ENCODE data around the gene F2RL3. TPM values are rescaled to one million over a fixed set of nuclear protein-coding genes. Genes with fewer than 3 reads are reported as not detected.

Gene F2RL3
- total and polyA plus RNA-seq, 9 of the 15 experiments (the other 6 are each of a cell fraction or from before 2014, with no cell fraction given): 1.4 to 27.6 (median 11.9) TPM

DNA sequence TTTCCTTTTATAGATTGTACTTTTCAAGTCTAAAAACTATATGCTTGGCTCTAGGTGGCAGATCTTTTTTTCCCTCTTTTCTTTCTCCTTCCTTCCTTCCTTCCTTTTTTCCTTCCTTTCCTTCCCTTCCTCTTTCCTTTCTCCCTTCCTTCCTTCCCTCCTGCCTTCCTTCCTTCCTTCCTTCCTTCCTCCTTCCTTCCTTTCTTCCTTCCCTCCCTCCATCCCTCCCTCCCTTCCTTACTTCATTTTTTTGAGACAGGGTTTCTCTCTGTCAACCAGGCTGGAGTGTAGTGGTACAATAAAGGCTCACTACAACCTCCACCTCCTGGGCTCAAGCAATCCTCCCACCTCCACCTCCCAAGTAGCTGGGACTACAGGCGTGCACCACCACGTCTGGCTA lies 48.1 kb downstream of the F2RL3 start:
- H3K79me2 ChIP-seq (ENCODE audit: control insufficient read depth, insufficient read depth, low read length): no peaks in the 10 kb centered on the region
- H3K36me3 ChIP-seq (ENCODE audit: control insufficient read depth, insufficient read depth, low read length): no peaks in the 10 kb centered on the region
- no peak overlapping the region for H2AFZ ChIP-seq (ENCODE audit: low read depth, low read length)
- no peaks in the 10 kb centered on the region for H3K9me1 ChIP-seq (ENCODE audit: control insufficient read depth, insufficient read depth, low read length)
- H3K9me3 ChIP-seq (replicated peaks; ENCODE audit: control insufficient read depth, insufficient read depth, low read depth, low read length): no peaks in the 10 kb centered on the region
- no peaks in the 10 kb centered on the region for H4K20me1 ChIP-seq (replicated peaks; ENCODE audit: control insufficient read depth, insufficient read depth, low read length)
- in situ Hi-C loops (cut with MboI) (no loop called here), intact Hi-C loops (cut with micrococcal nuclease) (no loop called here)
- DNase-seq (ENCODE audit: extremely low read depth in 1 of 4, low spot score in 3 of 4) (no peak), FAIRE-seq (no peak), ATAC-seq (no peak)
- H3K9ac ChIP-seq (ENCODE audit: insufficient read depth in 1 of 2, low read depth in 2 of 2, low read length in 2 of 2): no peak overlapping the region
- ChIA-PET POLR2A (no interaction called here), CTCF (ENCODE audit: low intra/inter-chr PET ratio) (no interaction called here)
- H3K27ac ChIP-seq (ENCODE audit: extremely low read depth, low read depth, low read length): no peak overlapping the region
- no peaks in the 10 kb centered on the region; a peak in 1 of 5 replicates for H3K4me1 ChIP-seq (replicated peaks in 1 of 2; ENCODE audit: control insufficient read depth in 2 of 2, insufficient read depth in 2 of 2, low read length in 2 of 2)
- H3K4me3 ChIP-seq: no peak overlapping the region
- H3K4me2 ChIP-seq (ENCODE audit: insufficient read depth, low read length): no peak overlapping the region
- no peak for TF ChIP-seq SIRT6 (IDR thresholded peaks at IDR 0.05; ENCODE audit: low read depth, low read length)
- TF ChIP-seq, protein P1, sequence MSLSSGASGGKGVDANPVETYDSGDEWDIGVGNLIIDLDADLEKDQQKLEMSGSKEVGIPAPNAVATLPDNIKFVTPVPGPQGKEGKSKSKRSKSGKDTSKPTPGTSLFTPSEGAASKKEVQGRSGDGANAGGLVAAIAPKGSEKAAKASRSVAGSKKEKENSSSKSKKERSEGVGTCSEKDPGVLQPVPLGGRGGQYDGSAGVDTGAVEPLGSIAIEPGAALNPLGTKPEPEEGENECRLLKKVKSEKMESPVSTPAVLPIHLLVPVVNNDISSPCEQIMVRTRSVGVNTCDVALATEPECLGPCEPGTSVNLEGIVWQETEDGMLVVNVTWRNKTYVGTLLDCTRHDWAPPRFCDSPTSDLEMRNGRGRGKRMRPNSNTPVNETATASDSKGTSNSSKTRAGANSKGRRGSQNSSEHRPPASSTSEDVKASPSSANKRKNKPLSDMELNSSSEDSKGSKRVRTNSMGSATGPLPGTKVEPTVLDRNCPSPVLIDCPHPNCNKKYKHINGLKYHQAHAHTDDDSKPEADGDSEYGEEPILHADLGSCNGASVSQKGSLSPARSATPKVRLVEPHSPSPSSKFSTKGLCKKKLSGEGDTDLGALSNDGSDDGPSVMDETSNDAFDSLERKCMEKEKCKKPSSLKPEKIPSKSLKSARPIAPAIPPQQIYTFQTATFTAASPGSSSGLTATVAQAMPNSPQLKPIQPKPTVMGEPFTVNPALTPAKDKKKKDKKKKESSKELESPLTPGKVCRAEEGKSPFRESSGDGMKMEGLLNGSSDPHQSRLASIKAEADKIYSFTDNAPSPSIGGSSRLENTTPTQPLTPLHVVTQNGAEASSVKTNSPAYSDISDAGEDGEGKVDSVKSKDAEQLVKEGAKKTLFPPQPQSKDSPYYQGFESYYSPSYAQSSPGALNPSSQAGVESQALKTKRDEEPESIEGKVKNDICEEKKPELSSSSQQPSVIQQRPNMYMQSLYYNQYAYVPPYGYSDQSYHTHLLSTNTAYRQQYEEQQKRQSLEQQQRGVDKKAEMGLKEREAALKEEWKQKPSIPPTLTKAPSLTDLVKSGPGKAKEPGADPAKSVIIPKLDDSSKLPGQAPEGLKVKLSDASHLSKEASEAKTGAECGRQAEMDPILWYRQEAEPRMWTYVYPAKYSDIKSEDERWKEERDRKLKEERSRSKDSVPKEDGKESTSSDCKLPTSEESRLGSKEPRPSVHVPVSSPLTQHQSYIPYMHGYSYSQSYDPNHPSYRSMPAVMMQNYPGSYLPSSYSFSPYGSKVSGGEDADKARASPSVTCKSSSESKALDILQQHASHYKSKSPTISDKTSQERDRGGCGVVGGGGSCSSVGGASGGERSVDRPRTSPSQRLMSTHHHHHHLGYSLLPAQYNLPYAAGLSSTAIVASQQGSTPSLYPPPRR (CRISPR knock-in tag; IDR thresholded peaks at IDR 0.05; ENCODE audit: borderline replicate concordance): no peak
- TF ChIP-seq, protein P2, sequence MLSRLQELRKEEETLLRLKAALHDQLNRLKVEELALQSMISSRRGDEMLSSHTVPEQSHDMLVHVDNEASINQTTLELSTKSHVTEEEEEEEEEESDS (CRISPR knock-in tag; IDR thresholded peaks at IDR 0.05): no peak
- no peak for TF ChIP-seq HDAC8 (tag; IDR thresholded peaks at IDR 0.05)
- no peak for TF ChIP-seq PHTF2 (CRISPR knock-in tag; IDR thresholded peaks at IDR 0.05)
- TF ChIP-seq, protein P3, sequence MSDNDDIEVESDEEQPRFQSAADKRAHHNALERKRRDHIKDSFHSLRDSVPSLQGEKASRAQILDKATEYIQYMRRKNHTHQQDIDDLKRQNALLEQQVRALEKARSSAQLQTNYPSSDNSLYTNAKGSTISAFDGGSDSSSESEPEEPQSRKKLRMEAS (CRISPR knock-in tag; IDR thresholded peaks at IDR 0.05): no peak
- no peak for TF ChIP-seq ZNF707 (CRISPR knock-in tag; conservative IDR thresholded peaks at IDR 0.05)
- TF ChIP-seq, protein P4, sequence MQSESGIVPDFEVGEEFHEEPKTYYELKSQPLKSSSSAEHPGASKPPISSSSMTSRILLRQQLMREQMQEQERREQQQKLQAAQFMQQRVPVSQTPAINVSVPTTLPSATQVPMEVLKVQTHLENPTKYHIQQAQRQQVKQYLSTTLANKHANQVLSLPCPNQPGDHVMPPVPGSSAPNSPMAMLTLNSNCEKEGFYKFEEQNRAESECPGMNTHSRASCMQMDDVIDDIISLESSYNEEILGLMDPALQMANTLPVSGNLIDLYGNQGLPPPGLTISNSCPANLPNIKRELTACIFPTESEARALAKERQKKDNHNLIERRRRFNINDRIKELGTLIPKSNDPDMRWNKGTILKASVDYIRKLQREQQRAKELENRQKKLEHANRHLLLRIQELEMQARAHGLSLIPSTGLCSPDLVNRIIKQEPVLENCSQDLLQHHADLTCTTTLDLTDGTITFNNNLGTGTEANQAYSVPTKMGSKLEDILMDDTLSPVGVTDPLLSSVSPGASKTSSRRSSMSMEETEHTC (IDR thresholded peaks at IDR 0.05): no peak
- TF ChIP-seq ZNF507 (tag; conservative IDR thresholded peaks at IDR 0.05): no peak
- TF ChIP-seq MEF2D (tag; conservative IDR thresholded peaks at IDR 0.05; ENCODE audit: low read depth): no peak
- TF ChIP-seq, protein P5, sequence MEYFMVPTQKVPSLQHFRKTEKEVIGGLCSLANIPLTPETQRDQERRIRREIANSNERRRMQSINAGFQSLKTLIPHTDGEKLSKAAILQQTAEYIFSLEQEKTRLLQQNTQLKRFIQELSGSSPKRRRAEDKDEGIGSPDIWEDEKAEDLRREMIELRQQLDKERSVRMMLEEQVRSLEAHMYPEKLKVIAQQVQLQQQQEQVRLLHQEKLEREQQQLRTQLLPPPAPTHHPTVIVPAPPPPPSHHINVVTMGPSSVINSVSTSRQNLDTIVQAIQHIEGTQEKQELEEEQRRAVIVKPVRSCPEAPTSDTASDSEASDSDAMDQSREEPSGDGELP (CRISPR knock-in tag; IDR thresholded peaks at IDR 0.05; ENCODE audit: borderline replicate concordance): no peak
- TF ChIP-seq RFX7 (CRISPR knock-in tag; IDR thresholded peaks at IDR 0.05): no peak
- TF ChIP-seq ZFP36 (IDR thresholded peaks at IDR 0.05; ENCODE audit: low read depth, low read length, partially characterized antibody): no peak
- peaks cover 2 to 23% of the 10 kb centered on the region in 2 experiments; a peak in 2 of 5 replicates for H3K27me3 ChIP-seq (ENCODE audit: control insufficient read depth in 2 of 2, insufficient read depth in 2 of 2, low read length in 2 of 2)
- BruUV-seq (replicated peaks): no TSS peak
- WGBS (ENCODE audit: insufficient coverage, low coverage, missing lambda C conversion rate): 0% methylated on average over 2 of the region's 2 CpGs
